K562 (cell line): ENCODE data around the gene CCDC148.

ENCODE experiments used
- CBX8 ChIP-seq: fragments of 200-600 bp; sonication (generic); IDR thresholded peaks from 2 replicates; pipeline ENCODE4 v1.6.1; 2012; ENCODE audit warnings: borderline replicate concordance, mixed run types, low read depth, mild to moderate bottlenecking, moderate library complexity, mixed read lengths, low read length, control low read depth, inconsistent platforms; ENCODE audit not compliant: poor library complexity, severe bottlenecking; ENCODE audit errors: extremely low read depth
- EP300 ChIP-seq: IDR thresholded peaks from 2 replicates; pipeline ENCODE4 v1.6.1; 2012; ENCODE audit warnings: low read length, improper control_type of control experiment
- STAT6 ChIP-seq: sonication (generic); formaldehyde crosslinking; IDR thresholded peaks from 2 replicates; pipeline ENCODE4 v1.8.1; 2023; ENCODE audit warnings: mild to moderate bottlenecking, missing genetic modification reagents
- TF ChIP-seq, protein P1 (sequence below): sonication (generic); IDR thresholded peaks from 2 replicates; pipeline ENCODE4 v1.6.1; 2016
- TF ChIP-seq, protein P2 (sequence below): sonication (generic); formaldehyde crosslinking; IDR thresholded peaks from 2 replicates; pipeline ENCODE4 v1.8.0; 2022; ENCODE audit warnings: mild to moderate bottlenecking, low read depth, missing genetic modification reagents

GRCh38 chr2:158130832-158131473 lies 325.6 kb downstream of the CCDC148 start:
- TF ChIP-seq, protein P1, sequence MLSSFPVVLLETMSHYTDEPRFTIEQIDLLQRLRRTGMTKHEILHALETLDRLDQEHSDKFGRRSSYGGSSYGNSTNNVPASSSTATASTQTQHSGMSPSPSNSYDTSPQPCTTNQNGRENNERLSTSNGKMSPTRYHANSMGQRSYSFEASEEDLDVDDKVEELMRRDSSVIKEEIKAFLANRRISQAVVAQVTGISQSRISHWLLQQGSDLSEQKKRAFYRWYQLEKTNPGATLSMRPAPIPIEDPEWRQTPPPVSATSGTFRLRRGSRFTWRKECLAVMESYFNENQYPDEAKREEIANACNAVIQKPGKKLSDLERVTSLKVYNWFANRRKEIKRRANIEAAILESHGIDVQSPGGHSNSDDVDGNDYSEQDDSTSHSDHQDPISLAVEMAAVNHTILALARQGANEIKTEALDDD: no peak
- TF ChIP-seq CBX8 (no peak), STAT6 (no peak), EP300 (no peak)
- TF ChIP-seq, protein P2, sequence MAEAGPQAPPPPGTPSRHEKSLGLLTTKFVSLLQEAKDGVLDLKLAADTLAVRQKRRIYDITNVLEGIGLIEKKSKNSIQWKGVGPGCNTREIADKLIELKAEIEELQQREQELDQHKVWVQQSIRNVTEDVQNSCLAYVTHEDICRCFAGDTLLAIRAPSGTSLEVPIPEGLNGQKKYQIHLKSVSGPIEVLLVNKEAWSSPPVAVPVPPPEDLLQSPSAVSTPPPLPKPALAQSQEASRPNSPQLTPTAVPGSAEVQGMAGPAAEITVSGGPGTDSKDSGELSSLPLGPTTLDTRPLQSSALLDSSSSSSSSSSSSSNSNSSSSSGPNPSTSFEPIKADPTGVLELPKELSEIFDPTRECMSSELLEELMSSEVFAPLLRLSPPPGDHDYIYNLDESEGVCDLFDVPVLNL: no peak
